Transverse colon (tissue), 4 donors: Measurements from ENCODE around the gene AHNAK2. TPM values are rescaled to one million over a fixed set of nuclear protein-coding genes. Genes with fewer than 3 reads are reported as not detected.
"Not testable (repeated sequence)": the region's sequence is repeated elsewhere in the genome, so short reads cannot be mapped to it uniquely, and the experiment has no call there.

Experiments used
- DNase-seq: peaks from one replicate; pipeline ENCODE4 v3.0.0-alpha.2; 2019
- H3K27ac ChIP-seq, 4 donors: fragments of 200-600 bp; sonication (generic); 2 replicates each; pipeline ENCODE4 v1.5.1; 2016 to 2018; ENCODE audit warnings: inconsistent platforms in 4 of 4
- H3K27me3 ChIP-seq: fragments of 200-600 bp; sonication (generic); 2 replicates; pipeline ENCODE4 v1.5.1; 2017; ENCODE audit warnings: inconsistent platforms
- H3K36me3 ChIP-seq, 4 donors: fragments of 200-600 bp; sonication (generic); 2 replicates each; pipeline ENCODE4 v1.5.1; 2017 to 2019; ENCODE audit warnings: inconsistent platforms in 4 of 4
- H3K4me1 ChIP-seq, 4 donors: fragments of 200-600 bp; sonication (generic); 2 replicates each; pipeline ENCODE4 v1.5.1; 2017 to 2020; ENCODE audit warnings: inconsistent platforms in 4 of 4
- H3K4me3 ChIP-seq, 4 donors: fragments of 200-600 bp; sonication (generic); 1 replicate in 1 of 4; 2 replicates in 3 of 4; pipeline versions ENCODE4 v1.5.1 to v1.6.1; 2017 to 2019; ENCODE audit warnings: inconsistent platforms in 4 of 4
- H3K9me3 ChIP-seq, 2 donors: fragments of 200-600 bp; sonication (generic); 2 replicates each; pipeline ENCODE4 v1.5.1; 2017 to 2019; ENCODE audit warnings: inconsistent platforms in 2 of 2
- CTCF ChIP-seq, 5 experiments: fragments of 200-600 bp in 3 of 5; fragments of 450-650 bp in 2 of 5; sonication (generic) in 3 of 5; IDR thresholded peaks; 1 replicate in 2 of 5; 2 replicates in 3 of 5; pipeline ENCODE4 v1.5.1; 2016 to 2017; ENCODE audit warnings: antibody characterized with exemption in 5 of 5, inconsistent platforms in 3 of 5, mild to moderate bottlenecking in 2 of 5, moderate library complexity in 1 of 5
- EP300 ChIP-seq: sonication (generic); formaldehyde crosslinking; IDR thresholded peaks from one replicate; pipeline ENCODE4 v1.6.1; 2017; ENCODE audit warnings: antibody characterized with exemption, low read depth
- POLR2A ChIP-seq: fragments of 450-650 bp; IDR thresholded peaks from one replicate; pipeline ENCODE4 v1.6.1; 2016; ENCODE audit warnings: antibody characterized with exemption, mild to moderate bottlenecking, moderate library complexity
- POLR2AphosphoS5 ChIP-seq, 3 donors: sonication (generic); formaldehyde crosslinking; IDR thresholded peaks; one replicate each; pipeline ENCODE4 v1.6.1; 2016; ENCODE audit warnings: antibody characterized with exemption in 3 of 3
- WGBS, 2 donors: methylation state at CpG; one replicate each; pipeline ENCODE4 v1.1.5; 2018; ENCODE audit warnings: low coverage in 1 of 2; 5-methylcytosine and 5-hydroxymethylcytosine counted together
- in situ Hi-C, 4 donors: fragments of 200-750 bp; cut with MboI; loops; one replicate each; pipeline versions ENCODE4 v1.15.0 to v1.15.1; 2017; ENCODE audit warnings: low sequenced_read_pairs in 3 of 4, low pct_ligation_motif_present in 1 of 4, low pct_unique_long_range_greater_than_20kb in 1 of 4
- intact Hi-C: fragments of 100-400 bp; cut with DNase I; formaldehyde crosslinking; loops from one replicate; pipeline ENCODE4 v1.15.1; 2023; ENCODE audit warnings: low total_unique reads
- total RNA-seq, 4 donors: library from RNA; depleted of rRNA; stranded (reverse); fragments of >200 nt; gene quantifications; one replicate each; pipeline ENCODE4 v1.1.0, GENCODE V29; 2016

The AHNAK2 gene
- total RNA-seq, 4 donors from 2014 or later, result 19.4 to 75.2 (median 28.5) TPM

DNA sequence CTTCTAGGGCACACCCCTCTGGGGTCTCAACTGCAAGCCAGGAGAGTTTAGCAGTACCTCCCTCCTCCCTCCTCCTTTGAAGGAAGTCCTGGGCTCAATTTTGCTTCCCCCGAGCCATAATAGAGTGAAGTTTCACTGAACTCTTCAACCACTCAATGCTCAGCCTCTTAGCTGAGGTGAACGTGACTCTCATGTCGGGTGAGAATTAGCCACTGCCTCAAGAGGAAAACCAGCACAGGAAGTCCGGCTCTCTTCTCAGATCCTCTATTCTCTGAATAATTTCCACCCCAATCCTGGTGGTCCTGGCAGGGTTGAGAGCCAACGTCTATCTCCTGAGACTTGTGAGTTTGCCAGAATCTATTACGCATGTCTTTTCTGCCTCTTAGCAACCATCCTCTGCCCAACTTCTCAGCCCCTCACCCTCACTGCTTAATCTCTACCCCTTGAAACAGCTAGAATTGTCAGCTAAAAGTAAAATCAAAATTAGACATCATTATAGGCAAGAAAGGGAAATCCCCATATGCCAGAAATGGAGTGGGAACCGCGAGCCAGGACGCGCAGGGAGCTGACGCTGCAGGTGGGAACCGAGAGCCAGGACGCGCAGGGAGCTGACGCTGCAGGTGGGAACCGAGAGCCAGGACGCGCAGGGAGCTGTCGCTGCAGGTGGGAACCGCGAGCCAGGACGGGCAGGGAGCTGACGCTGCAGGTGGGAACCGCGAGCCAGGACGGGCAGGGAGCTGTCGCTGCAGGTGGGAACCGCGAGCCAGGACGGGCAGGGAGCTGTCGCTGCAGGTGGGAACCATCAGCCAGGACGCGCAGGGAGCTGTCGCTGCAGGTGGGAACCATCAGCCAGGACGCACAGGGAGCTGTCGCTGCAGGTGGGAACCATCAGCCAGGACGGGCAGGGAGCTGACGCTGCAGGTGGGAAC lies 73.3 kb downstream of the AHNAK2 start:
- in situ Hi-C loops, H3K4me1 ChIP-seq, H3K9me3 ChIP-seq, intact Hi-C loops, H3K27ac ChIP-seq, H3K4me3 ChIP-seq, H3K27me3 ChIP-seq, H3K36me3 ChIP-seq, DNase-seq: not testable (repeated sequence)
- WGBS, 2 donors, result 84% methylated on average over 38 of the region's 38 CpGs; no CpG with 5 or more reads in 1 of the 2 donors

- no peak for TF ChIP-seq POLR2AphosphoS5 (IDR thresholded peaks at IDR 0.05)
- TF ChIP-seq CTCF (IDR thresholded peaks at IDR 0.05), result no peak
- no peak for TF ChIP-seq POLR2A
- TF ChIP-seq EP300, result no peak
- intact Hi-C loops (no loop called here), in situ Hi-C loops (no loop called here)
- WGBS, 2 donors, result 85 to 91% methylated on average over 6 to 7 of the region's 7 CpGs
- no peak overlapping the region for H3K4me3 ChIP-seq
- H3K9me3 ChIP-seq, result no peaks in the 10 kb centered on the region
- H3K36me3 ChIP-seq, result no peaks in the 10 kb centered on the region
- no peaks in the 10 kb centered on the region for H3K4me1 ChIP-seq
- no peak overlapping the region for H3K27ac ChIP-seq
- H3K27me3 ChIP-seq, result no peaks in the 10 kb centered on the region
- no peak for DNase-seq
Observed at GRCh38 chr14:104903990-104904389, 74.2 kb downstream of the AHNAK2 start.

- WGBS, 2 donors, result 80 to 84% methylated on average over 8 to 12 of the region's 12 CpGs
- DNase-seq, result no peak
- TF ChIP-seq EP300, result no peak
- no peak for TF ChIP-seq POLR2AphosphoS5 (IDR thresholded peaks at IDR 0.05)
- TF ChIP-seq CTCF (IDR thresholded peaks at IDR 0.05), result no peak
- no peak for TF ChIP-seq POLR2A
- Histone ChIP-seq H3K27ac (no peak overlapping the region), H3K9me3 (no peaks in the 10 kb centered on the region), H3K27me3 (no peaks in the 10 kb centered on the region), H3K4me3 (no peak overlapping the region), H3K36me3 (no peaks in the 10 kb centered on the region), H3K4me1 (peaks cover 0 to 6% (median 0%) of the 10 kb centered on the region in 4 donors)
- in situ Hi-C loops, result no loop called here
- intact Hi-C loops, result no loop called here
Observed at GRCh38 chr14:104900639-104901512, 77.3 kb downstream of the AHNAK2 start.

DNA sequence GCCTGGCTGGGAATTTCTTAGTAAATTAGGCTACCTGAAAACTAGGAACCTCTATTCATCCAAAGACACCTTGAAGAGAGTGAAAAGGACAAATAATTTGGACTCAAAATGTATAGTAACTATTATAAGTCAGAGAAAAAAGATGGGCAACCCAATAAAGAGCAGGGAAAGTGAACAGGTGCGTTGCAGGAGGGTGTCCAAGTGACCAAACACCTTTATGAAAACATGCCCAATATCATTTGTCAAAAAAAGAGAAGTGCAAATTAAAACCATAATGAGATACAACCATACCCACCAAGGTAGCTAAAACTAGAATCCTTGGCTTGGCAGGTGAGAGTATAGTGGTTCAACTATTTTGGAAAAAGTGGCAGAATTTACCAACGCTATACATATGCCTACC lies 78.4 kb downstream of the AHNAK2 start:
- no peak overlapping the region for H3K27ac ChIP-seq
- H3K9me3 ChIP-seq, result no peaks in the 10 kb centered on the region
- intact Hi-C loops, result no loop called here
- no peaks in the 10 kb centered on the region for H3K27me3 ChIP-seq
- H3K36me3 ChIP-seq, result no peaks in the 10 kb centered on the region
- peaks cover 0 to 6% (median 0%) of the 10 kb centered on the region in 4 donors for H3K4me1 ChIP-seq
- no peak overlapping the region for H3K4me3 ChIP-seq
- in situ Hi-C loops, result no loop called here
- TF ChIP-seq EP300 (no peak), CTCF (IDR thresholded peaks at IDR 0.05) (no peak), POLR2A (no peak), POLR2AphosphoS5 (IDR thresholded peaks at IDR 0.05) (no peak)
- DNase-seq, result no peak
- 29 to 59% methylated on average over 2 of the region's 2 CpGs for WGBS, 2 donors
